LNCAP (cell line): Measurements from ENCODE around the gene LPCAT1.

Experiments
- TF ChIP-seq, protein P1 (sequence below): fragments of 450-650 bp; IDR thresholded peaks from 2 replicates; pipeline ENCODE4 v1.5.1; 2017; ENCODE audit warnings: mild to moderate bottlenecking

LPCAT1 gene

DNA sequence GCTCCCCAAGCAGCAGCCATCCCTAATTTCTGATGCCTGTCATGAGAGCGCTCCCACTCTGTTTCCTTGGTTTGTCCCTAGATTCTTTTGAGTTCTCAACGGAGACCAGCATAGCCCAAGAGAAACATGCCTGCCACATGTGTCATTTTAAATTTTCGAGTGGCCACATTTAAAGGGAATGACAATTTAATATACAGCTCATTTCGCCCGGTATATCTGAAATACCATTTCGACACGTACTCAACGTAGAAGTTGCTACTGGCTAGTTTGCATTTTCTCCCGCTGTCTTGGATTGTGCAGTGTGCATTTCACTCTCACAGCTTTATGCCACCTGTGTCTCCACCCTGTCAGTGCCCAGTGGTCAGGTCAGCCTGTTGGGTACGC, 21.0 kb downstream of the LPCAT1 start:
- TF ChIP-seq, protein P1, sequence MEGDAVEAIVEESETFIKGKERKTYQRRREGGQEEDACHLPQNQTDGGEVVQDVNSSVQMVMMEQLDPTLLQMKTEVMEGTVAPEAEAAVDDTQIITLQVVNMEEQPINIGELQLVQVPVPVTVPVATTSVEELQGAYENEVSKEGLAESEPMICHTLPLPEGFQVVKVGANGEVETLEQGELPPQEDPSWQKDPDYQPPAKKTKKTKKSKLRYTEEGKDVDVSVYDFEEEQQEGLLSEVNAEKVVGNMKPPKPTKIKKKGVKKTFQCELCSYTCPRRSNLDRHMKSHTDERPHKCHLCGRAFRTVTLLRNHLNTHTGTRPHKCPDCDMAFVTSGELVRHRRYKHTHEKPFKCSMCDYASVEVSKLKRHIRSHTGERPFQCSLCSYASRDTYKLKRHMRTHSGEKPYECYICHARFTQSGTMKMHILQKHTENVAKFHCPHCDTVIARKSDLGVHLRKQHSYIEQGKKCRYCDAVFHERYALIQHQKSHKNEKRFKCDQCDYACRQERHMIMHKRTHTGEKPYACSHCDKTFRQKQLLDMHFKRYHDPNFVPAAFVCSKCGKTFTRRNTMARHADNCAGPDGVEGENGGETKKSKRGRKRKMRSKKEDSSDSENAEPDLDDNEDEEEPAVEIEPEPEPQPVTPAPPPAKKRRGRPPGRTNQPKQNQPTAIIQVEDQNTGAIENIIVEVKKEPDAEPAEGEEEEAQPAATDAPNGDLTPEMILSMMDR, result no peak

DNA sequence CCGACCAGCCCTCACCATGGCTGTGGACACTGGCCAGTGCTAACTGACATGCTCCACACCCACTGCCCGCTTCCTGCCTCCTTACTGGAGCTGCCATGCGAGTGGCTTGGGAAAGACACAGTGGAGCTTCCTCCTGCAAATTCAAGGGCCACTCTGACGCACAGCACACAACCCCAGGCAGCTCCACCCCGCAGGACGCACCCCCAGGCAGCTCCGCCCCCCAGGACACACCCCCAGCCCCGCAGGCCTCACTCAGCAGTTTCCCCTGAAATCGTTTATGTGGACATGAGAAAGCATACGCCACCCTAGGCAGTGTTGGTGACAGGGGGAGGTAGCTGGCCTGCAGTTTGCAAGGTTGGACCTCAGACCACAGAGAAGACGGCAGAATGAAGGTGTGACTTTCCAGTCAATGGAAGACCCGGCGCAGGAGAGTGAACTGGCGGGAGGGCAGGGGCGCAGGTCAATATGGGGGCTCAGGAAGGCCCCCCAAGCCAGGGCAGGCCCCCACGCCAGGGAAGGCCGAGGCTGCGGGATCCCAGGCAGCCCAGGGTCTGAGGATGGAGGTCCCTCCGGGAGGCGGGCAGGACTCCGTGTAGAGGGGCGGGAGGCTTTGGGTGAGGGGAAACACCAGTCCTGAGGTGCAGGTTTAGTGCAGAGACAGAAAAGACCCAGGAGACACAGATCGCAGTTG, 21.6 kb downstream of the LPCAT1 start:
- TF ChIP-seq, protein P1, result no peak

DNA sequence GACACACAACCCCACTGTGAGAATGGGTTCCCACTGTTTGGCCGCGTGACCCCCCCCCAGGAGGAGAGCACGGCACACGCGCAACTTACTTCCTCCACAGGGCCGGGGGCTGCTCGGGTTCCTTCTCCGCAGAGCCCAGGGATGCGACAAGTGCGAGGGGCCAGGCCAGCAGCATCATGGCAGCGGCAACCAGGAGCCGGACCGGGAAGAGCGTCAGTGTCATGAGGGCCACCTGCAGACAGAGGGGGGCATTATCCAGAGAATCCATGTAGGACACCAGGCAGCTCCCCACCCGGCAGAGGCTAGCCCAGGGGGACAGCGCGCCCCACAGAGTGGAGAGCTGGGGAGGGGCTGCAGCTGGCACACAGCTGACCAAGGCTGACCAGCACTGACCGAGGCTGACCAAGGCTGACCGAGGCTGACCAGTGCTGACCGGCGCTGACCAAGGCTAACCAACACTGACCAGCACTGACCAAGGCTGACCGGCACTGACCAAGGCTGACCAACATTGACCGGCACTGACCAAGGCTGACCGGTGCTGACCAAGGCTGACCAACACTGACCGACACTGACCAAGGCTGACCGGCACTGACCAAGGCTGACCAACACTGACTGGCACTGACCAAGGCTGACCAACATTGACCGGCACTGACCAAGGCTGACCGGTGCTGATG, 22.3 kb downstream of the LPCAT1 start:
- TF ChIP-seq, protein P1, result no peak

DNA sequence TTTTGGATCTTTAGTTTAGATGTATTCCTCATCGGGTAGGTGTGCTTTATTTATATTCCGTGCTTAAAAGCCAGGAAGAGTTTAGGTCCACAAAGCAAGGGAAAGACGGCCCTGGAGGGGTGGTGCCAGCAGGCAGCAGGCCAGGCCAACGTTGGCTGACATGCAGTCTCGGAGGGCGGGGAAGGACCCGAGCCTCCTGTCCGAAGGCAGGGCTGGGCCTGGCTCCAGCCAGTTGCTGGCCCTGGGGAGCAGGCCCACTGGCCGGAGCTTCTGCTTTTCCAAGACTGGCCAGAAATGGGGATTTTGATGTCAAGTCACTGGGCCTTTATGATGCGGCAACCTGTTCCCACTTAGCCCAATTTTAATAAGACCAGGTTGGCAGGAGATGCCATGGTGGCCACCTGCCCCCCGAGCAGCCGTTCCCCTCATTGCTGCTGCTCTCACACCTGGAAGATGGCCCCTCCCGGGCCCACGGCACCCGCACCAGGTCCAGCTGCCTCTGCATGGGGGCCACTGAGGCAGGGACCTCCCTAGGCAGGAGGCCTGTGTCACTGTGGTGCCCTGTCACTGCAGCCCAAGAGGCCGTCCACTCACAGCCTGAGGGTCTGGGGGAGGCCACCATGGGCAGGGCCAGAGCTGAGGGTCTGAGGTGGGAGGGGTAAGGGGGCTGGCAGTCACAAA, 23.2 kb downstream of the LPCAT1 start:
- TF ChIP-seq, protein P1, result no peak

DNA sequence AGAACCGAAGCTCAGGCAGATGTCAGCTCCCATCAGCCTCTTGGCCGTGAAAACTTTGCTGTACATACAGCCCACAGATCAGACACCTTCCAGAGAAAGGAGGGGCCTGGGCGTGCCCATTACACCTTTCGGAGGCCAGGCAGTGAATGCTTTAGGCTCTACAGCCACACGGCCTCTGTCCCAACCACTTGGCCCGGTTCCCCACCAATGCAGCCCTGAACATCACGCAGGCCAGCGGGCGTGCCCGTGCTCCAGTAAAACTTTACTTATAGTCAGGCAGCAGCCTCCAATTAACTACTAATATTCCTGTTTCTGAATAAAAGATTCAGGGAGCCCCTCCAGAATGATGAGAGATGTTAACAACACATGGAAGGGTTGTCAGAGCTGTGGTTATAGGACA, 23.9 kb downstream of the LPCAT1 start:
- TF ChIP-seq, protein P1, result no peak

DNA sequence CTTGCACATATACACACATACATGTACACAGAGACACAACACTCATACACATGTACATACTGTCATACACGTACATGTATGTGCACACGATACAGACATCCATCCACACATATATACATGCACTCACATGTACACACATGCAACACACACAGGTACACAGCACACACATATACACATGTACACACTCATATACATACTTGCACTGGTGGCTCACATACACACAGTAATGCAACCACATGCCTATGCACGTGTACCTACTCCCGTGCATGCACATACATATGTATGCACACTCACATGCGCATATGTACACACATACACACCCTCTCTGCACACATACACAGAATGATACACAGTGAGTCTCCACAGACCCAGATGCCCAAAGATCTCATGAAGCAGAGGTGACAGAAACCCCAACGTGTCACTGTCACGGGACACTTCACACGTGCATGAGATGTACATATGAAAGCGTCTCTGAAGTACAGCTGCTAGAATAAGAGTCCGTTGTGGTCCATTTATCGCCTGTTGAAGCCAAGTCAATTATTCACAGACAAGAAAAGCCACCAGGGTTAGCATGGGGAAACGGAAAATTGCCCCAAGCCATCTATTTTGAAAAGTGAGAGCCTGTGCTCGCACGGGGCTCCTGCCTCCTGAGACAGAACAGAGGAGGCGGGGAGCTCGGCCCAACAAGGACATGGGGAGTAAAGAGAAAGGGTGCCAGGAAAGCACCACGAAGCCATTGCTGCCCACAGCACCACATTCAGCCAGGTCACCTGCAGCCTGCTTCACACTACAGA, 24.9 kb downstream of the LPCAT1 start:
- TF ChIP-seq, protein P1, result no peak
